NCI-H2081 treated with DMSO at 0.1 percent for 48 hours (cell line): ENCODE data around the gene TNXB.
A peak's percentile ranks its signal among the peaks of the same experiment; 100 is the strongest.

Experiments used
- DNase-seq: peaks from one replicate; lab custom pipeline; 2025; lab: John Stamatoyannopoulos, UW

Gene TNXB

GRCh38 chr6:32139590-32139989 is 30.5 kb upstream of the TNXB start:
- no peak for DNase-seq

DNA sequence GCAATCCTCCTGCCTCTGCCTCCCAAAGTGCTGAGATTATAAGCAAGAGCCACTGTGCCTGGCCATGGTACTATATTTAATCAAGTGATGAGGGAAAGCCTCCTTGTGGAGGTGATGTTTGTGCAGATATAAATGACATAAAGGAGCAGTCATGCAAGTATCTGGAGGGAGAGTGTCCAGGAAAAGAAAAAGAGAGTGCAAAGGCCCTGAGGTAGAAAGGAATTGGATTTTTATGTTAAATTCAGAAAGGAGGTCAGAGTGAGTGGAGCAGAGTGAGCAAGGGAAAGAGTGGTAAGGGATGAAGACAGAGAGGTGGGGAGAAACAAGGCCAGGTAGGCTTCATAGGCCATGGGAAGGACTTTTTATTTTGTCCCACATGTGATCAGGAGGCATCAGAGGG is 28.3 kb upstream of the TNXB start:
- DNase-seq = no peak

DNA sequence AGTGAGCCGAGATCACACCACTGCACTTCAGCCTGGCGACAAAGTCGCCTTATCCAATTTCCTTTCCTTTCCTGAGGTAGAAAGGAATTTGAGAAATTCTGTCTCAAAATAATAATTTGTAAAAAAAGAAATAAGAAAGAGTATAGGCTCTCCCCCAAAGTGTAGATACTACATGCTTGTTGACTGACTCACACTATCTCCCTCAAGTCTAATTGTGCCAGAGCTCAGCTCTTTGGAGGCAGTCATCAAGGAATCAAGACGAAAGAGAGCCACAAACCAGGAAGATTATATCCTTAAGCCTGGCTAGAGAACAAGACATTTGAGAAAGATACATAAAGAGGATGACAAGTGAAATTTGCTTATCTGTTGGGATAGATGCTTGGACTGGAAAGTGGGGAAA is 24.6 kb upstream of the TNXB start:
- DNase-seq = no peak

- DNase-seq = no peak
These were observed 23.0 kb upstream of the TNXB start for GRCh38 chr6:32132110-32132509.

GRCh38 chr6:32131439-32131948 is 22.4 kb upstream of the TNXB start:
- DNase-seq = no peak

GRCh38 chr6:32129297-32130088 is 20.4 kb upstream of the TNXB start:
- no peak for DNase-seq

DNA sequence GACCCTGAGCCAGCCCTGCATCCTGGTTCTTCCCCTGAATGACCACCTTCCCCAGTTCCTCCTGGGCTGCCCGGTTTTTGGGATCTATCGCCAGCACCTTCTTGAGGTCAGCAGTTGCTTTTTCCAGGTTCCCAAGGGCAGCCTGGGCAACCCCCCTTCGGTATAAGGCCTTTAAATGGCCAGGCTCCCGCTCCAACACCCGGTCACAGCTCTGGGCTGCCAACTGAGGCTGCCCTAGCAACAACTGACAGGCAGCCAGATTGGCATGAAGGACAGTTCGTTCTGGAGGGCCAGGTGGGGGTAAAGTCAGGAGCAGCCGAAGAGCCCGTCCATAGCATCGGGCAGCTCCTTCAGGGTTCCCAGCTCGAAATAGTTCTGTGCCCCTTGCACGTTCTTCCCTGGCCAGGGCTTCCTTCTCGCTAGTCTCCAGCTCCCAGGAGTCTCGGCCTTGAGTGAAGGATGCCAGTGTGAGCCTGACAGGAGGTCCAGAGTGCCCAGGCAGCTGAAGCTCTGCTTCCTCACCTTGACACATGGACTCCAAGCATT is 19.7 kb upstream of the TNXB start:
- no peak for DNase-seq

DNA sequence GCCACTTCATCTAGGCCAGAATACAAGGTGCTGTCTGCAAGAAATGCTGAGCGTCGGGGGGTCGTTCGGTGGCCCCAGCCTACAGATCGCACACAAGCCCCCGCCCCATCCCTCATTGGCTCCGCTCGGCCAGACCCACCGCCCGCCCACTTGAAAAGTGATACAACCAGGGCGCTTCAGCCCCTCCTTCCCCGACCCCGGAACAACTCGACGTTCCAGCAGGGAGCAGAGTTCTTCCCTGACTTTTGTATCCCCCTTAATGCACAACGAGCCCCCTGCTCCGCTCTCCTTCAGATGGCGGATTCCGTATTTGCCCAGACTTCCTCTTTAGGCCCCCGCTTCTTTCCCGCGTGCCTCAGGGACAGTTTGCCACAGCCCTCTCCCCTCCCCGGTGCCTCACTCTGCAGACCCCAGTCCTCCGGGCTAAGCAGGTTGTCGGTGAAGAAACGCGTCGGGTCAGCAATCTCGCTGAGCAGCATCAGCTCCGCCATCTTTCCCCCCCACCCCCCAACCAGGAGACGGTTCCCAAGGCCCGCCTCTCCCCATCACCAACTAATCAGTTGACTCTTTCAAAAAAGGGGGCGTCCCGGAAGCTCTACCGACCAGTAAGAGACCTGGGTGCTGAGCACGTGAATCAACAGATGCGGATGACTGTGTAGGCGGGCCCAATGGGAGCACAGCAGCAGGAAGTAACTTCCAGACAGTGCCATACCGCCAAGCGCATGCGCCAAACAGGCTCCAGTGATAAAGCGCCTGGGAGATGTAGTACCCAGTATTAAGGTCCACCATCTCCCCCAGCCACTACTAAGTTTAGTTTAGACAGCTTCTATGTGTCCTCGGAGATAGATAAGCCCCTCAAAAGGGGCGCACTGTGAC is 18.8 kb upstream of the TNXB start, which contains the start of gene ATF6B:
ATF6B (minus strand) TSS at position 530 of the 876 bp plus-strand sequence; CDS start at position 491, 39 bp downstream.
- peak; percentile 97 for DNase-seq

GRCh38 chr6:32127409-32127716 is 18.2 kb upstream of the TNXB start:
- no peak for DNase-seq

DNA sequence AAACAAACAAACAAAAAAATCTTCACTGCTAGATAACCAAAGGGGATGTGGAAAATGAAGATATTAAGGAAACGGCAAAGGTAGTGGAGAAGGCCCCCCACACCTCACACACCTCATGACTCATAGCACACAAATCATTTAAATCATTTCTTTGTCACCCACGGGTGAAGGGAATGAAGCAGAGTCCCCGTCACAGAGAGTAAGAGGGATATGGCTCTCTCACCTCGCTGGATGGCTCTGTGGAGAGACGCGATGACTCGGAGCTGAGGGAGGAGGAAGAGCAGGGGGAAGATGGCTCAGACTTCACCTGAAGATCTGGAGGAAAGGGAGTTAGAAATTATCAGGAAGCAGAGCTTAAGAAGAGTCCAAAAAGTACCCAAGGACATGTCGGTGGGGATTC is 17.7 kb upstream of the TNXB start:
- DNase-seq = no peak

- DNase-seq = no peak
These were observed 14.5 kb upstream of the TNXB start for GRCh38 chr6:32123681-32124080.

- no peak for DNase-seq
These were observed 11.5 kb upstream of the TNXB start for GRCh38 chr6:32120573-32121059.

GRCh38 chr6:32118782-32119628 is 9.9 kb upstream of the TNXB start:
- DNase-seq = peak; percentile 11

- DNase-seq = no peak
These were observed 8.3 kb upstream of the TNXB start for GRCh38 chr6:32117461-32117860.

GRCh38 chr6:32116674-32117073 is 7.5 kb upstream of the TNXB start:
- no peak for DNase-seq

DNA sequence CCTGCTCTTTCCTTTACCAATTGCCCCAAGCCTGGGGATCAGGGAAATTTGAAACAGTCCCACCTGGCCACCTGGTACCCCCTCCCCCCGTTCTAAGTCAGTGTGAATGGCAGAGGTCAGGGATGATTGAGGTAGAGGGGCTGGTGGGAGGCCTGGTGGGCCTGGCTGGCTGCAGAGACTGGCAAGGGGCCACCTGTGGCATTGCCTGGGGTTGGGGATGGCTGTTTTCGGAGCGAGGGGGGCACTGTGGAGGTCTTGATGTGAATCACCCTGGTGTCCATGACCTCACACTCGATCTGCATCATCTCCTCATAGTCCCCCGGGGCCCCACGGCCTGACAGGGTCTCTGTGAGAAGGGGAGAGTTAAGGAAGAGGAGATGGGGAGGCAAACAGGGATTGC is 6.5 kb upstream of the TNXB start:
- DNase-seq = no peak

GRCh38 chr6:32114796-32115195 is 5.7 kb upstream of the TNXB start:
- no peak for DNase-seq

DNA sequence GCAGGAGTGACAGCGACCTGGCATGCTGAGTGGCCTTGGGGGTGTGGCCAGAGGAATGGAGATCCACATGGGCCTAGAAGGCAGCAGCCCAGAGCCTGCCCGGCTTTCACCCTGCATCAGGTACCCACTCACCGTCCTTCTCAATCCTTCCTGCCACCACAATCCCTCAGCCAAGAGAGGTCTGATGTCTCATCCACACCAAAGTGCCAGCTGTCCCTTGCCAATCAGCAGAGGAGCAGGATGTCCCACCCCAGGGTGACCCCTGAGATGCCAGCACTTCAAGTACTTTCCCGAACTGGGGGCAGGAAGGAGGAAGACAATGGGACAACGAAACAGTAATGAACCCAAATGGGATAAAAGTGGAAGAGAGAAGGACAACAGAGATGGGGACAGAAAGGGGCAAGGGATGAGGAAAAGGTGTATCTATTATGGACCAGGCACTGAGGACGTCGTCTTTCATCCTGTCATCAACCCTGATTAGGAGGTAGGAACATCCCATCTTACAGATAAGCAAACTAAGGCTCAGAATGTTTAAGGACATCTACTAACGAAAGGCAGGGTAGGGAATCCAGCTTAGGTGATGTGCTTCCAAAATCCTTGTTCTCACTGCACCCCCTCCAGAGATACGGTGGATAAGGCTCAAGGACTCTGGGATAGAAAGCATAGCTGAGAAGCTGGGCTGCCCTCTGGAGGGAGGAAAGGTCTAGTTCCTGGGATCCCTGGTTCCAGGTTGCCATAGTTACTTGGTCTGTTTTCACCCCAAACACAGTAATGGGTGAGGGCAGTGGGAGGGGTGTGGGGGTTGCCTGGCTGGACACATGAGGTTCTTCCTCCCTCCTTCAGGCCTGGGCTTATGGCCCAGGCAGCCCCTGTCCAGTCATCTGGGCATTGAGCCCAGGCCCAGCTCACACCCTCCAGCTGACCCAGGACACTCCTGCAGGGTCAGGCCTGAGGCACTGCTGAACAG is 4.5 kb upstream of the TNXB start:
- DNase-seq = no peak

DNA sequence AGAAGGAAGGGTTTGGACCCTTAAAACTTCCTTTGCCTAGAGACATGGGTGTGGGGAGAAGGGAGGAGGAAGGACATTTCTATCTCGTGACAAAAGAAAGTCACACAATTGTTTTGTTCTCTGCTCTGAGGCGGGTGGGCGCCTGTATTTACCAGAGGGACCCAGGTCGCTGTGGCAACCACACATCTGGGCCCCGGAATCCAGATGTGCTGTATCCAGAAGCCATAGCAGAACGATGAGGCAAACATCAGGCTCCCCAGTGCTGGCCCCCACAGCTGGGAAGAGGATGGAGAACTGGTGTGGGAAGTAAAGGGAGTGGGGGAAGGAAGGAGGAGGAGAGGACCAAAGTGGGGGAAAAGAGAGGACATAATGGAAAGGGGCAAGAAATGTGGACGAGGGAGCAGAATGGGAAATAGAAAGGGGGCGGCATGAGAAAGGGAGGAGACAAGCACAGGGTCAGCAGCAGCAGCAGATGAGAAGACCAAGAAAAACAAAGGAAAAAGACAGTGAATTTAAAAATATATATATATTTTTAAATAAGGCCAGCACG is 3.4 kb upstream of the TNXB start:
- DNase-seq = no peak

DNA sequence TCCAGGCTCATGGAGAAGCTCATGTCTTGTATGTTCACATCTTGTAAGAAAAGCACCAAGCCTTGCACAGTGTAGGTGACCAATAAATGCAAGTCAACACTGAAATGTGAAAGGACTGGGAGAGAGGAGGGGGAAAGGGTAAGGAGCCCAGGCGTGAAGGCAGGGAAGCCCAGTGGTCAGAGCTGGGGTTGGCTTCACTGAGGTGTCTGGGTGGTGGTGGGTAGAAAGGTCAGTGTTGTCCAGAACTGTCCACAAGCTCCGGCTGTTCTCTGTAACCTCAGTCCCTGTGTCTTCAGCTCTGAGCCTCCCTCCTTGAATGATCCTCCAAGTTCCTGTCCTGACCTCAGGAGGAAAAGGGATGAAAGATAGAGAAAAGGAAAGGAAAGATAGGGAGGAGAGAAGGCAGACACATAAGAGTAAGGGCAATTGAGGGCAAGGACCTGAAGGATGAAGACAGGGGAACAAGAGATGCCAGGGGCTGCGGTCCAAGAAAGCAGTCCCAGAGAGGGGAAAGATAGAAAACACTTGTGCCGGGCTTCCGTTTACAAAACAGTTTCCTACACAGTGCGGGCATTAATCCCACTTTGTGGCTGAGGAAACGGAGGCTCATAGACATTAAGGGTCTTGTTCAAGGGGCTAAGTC is 2.4 kb upstream of the TNXB start:
- no peak for DNase-seq
